Ovary (tissue), 9 donors: ENCODE results near the gene HIVEP1. TPM values are rescaled to one million over a fixed set of nuclear protein-coding genes. Genes with fewer than 3 reads are reported as not detected.
"Not testable (repeated sequence)": the region's sequence is repeated elsewhere in the genome, so short reads cannot be mapped to it uniquely, and the experiment has no call there.

ENCODE experiments used
- DNase-seq, 5 donors: peaks; one replicate each; pipeline ENCODE4 v3.0.0-alpha.2; 2019 to 2020
- H3K27ac ChIP-seq, 2 donors: fragments of 200-600 bp; one replicate each; pipeline versions ENCODE4 v1.5.1 to v1.8.0; 2019 to 2022
- H3K27me3 ChIP-seq: fragments of 200-600 bp; one replicate; pipeline ENCODE4 v1.8.0; 2022
- H3K36me3 ChIP-seq: fragments of 200-600 bp; sonication (generic); one replicate; pipeline ENCODE4 v1.5.1; 2019
- H3K4me1 ChIP-seq: one replicate; pipeline ENCODE4 v1.8.1; 2013; ENCODE audit warnings: mild to moderate bottlenecking, moderate library complexity; ENCODE audit not compliant: insufficient read depth
- H3K4me3 ChIP-seq: fragments of 200-600 bp; sonication (generic); one replicate; pipeline ENCODE4 v1.5.1; 2017
- H3K9me3 ChIP-seq, 2 donors: fragments of 200-600 bp in 1 of 2; sonication (generic) in 1 of 2; one replicate each; pipeline versions ENCODE4 v1.5.1 to v1.8.1; 2013 to 2019; ENCODE audit warnings: mild to moderate bottlenecking in 1 of 2, moderate library complexity in 1 of 2
- CTCF ChIP-seq, 3 donors: fragments of 450-650 bp in 2 of 3; fragments of 200-600 bp in 1 of 3; IDR thresholded peaks; one replicate each; pipeline versions ENCODE4 v1.5.1 to v1.8.0; 2016 to 2022; ENCODE audit warnings: antibody characterized with exemption in 3 of 3, mild to moderate bottlenecking in 1 of 3
- EP300 ChIP-seq: sonication (generic); formaldehyde crosslinking; IDR thresholded peaks from one replicate; pipeline ENCODE4 v1.6.1; 2017; ENCODE audit warnings: antibody characterized with exemption
- POLR2A ChIP-seq: fragments of 450-650 bp; IDR thresholded peaks from one replicate; pipeline ENCODE4 v1.6.1; 2017; ENCODE audit warnings: antibody characterized with exemption, mild to moderate bottlenecking, moderate library complexity
- WGBS, 3 donors: extraction: QIAGEN DNeasy Blood & Tissue Kit in 1 of 3; methylation state at CpG; one replicate each; pipeline versions ENCODE4 v1.1.5 to v1.1.7; 2013 to 2017; 5-methylcytosine and 5-hydroxymethylcytosine counted together
- intact Hi-C, 4 donors: fragments of 100-400 bp; cut with DNase I; formaldehyde crosslinking; loops; one replicate each; pipeline versions ENCODE4 v1.11.0 to v1.15.1; 2022 to 2023
- polyA plus RNA-seq, 2 donors: library from polyadenylated mRNA; stranded (reverse); fragments of 200-250 nt in 1 of 2; fragments of 350-450 nt in 1 of 2; fragmentation: Illumina TruSeq in 1 of 2; extraction: RNeasy Lipid Tissue Mini Kit (QIAGEN cat#74804) in 1 of 2; gene quantifications; one replicate each; pipeline ENCODE4 v1.2.3, GENCODE V29; 2013 to 2014
- total RNA-seq, 7 donors: library from RNA; depleted of rRNA in 2 of 7; stranded (reverse); fragments of >200 nt in 2 of 7; fragmentation: NEBNext Ultra II Directional in 3 of 7; extraction: Animal tissue kit (Norgen Biotek cat#: 25700) in 3 of 7; gene quantifications; one replicate each; pipeline versions ENCODE4 v1.1.0 to v1.2.4, GENCODE V29; 2016 to 2023
- donor health status: DM: no; HTN: no; CAD: no; lungs with moderate emphysema.
- donor health status: DM: no; HTN: no; CAD: no.
- donor health status: Bipolar disorder and iron deficiency.
- donor health status: DM: yes; HTN: yes; CAD: no.
- donor health status: DM: no; HTN: no; CAD: no.
- donor health status: DM: yes; HTN: yes; CAD: no.

HIVEP1 gene
- total and polyA plus RNA-seq, 9 donors, result 11.9 to 45.0 (median 27.0) TPM

DNA sequence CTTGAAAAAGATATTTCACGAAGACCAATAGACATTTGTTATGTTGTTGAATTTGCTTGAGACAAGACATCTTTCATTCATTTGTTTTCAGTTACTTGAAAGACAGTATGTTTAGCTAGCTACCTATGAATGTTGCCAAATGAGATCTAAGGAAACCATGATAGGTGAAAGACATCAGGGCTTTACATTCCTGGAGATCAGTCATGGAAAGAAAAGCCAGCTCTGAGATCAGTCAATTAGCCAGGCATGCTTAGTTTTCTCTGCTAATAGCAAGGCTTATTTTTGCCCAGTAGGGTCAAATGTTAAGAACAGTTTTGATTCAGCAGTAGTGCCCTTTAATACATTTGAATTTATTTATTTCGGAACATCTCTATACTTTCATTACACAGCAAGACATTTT, 161.5 kb downstream of the HIVEP1 start:
- 60 to 68% (median 63%) methylated on average over 2 of the region's 2 CpGs for WGBS, 3 donors
- TF ChIP-seq EP300 (no peak), POLR2A (no peak), CTCF (IDR thresholded peaks at IDR 0.05) (no peak)

DNA sequence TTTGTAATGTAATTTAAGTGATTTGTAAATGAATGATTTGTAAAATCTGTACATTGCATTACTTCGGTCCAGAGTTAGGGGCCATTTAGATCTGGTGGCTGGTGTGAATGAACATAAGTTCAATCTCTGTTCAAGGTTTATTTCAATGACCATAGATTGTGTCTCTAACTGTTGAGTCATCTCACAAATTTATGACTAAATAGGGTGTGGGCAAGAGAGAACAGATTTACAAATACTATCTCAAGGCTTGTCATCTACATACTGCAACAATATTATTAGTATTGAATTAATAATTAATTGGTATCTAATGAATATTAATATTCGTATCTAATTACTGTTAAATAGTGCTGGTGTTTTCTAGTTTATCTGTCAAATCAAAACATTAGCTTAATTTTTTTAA, 162.8 kb downstream of the HIVEP1 start:
- Histone ChIP-seq H3K4me3 (no peak overlapping the region), H3K36me3 (no peaks in the 10 kb centered on the region), H3K27me3 (no peaks in the 10 kb centered on the region), H3K4me1 (no peaks in the 10 kb centered on the region), H3K9me3 (no peaks in the 10 kb centered on the region), H3K27ac (no peak overlapping the region)
- no peak for TF ChIP-seq CTCF (IDR thresholded peaks at IDR 0.05)
- no peak for TF ChIP-seq EP300
- no peak for TF ChIP-seq POLR2A
- WGBS, 3 donors, result 95% methylated on average over 2 of the region's 2 CpGs
- intact Hi-C loops, result no loop called here
- DNase-seq, result no peak

More for the DNA sequence above, 161.5 kb downstream of the HIVEP1 start:
- Histone ChIP-seq H3K36me3 (no peaks in the 10 kb centered on the region), H3K27me3 (no peaks in the 10 kb centered on the region), H3K4me3 (no peak overlapping the region), H3K4me1 (no peaks in the 10 kb centered on the region), H3K27ac (no peak overlapping the region), H3K9me3 (no peaks in the 10 kb centered on the region)
- DNase-seq, result no peak
- intact Hi-C loops, result no loop called here

GRCh38 chr6:12175626-12176025, 163.5 kb downstream of the HIVEP1 start:
- 95 to 97% (median 97%) methylated on average over 8 of the region's 8 CpGs for whole genome bisulfite sequencing, 3 donors
- TF ChIP-seq CTCF (IDR thresholded peaks at IDR 0.05) (no peak), POLR2A (no peak), EP300 (no peak)

GRCh38 chr6:12176782-12177181, 164.7 kb downstream of the HIVEP1 start:
- 80 to 98% (median 97%) methylated on average over 3 of the region's 3 CpGs for WGBS, 3 donors

More at GRCh38 chr6:12175626-12176025, 163.5 kb downstream of the HIVEP1 start:
- intact Hi-C loops, result no loop called here
- no peak overlapping the region for H3K4me3 ChIP-seq
- no peak overlapping the region for H3K27ac ChIP-seq
- H3K36me3 ChIP-seq, result no peaks in the 10 kb centered on the region
- no peak for DNase-seq
- no peaks in the 10 kb centered on the region for H3K4me1 ChIP-seq
- H3K9me3 ChIP-seq, result no peaks in the 10 kb centered on the region
- H3K27me3 ChIP-seq, result no peaks in the 10 kb centered on the region

GRCh38 chr6:12178521-12178920, 166.4 kb downstream of the HIVEP1 start:
- DNase-seq, result no peak
- H3K36me3 ChIP-seq, result no peaks in the 10 kb centered on the region
- WGBS, 3 donors, result 42 to 46% (median 44%) methylated on average over 3 of the region's 3 CpGs

More at GRCh38 chr6:12176782-12177181, 164.7 kb downstream of the HIVEP1 start:
- H3K36me3 ChIP-seq, intact Hi-C loops, DNase-seq, H3K4me3 ChIP-seq, H3K27ac ChIP-seq, H3K4me1 ChIP-seq, H3K27me3 ChIP-seq, H3K9me3 ChIP-seq: not testable (repeated sequence)

More at GRCh38 chr6:12178521-12178920, 166.4 kb downstream of the HIVEP1 start:
- no peaks in the 10 kb centered on the region for H3K4me1 ChIP-seq
- no peak overlapping the region for H3K27ac ChIP-seq
- intact Hi-C loops, result no loop called here
- H3K4me3 ChIP-seq, result no peak overlapping the region
- no peaks in the 10 kb centered on the region for H3K27me3 ChIP-seq
- H3K9me3 ChIP-seq, result no peaks in the 10 kb centered on the region
- TF ChIP-seq CTCF (IDR thresholded peaks at IDR 0.05) (no peak), POLR2A (no peak), EP300 (no peak)
